Mesenteric fat pad (tissue), 1 donor: Measurements from ENCODE around the gene ST6GALNAC6. TPM values are rescaled to one million over a fixed set of nuclear protein-coding genes. Genes with fewer than 3 reads are reported as not detected.
"Not testable (repeated sequence)": the region's sequence is repeated elsewhere in the genome, so short reads cannot be mapped to it uniquely, and the experiment has no call there.

ENCODE experiments used
- DNase-seq: peaks from one replicate; pipeline ENCODE4 v3.0.0-alpha.2; 2020; ENCODE audit warnings: low spot score
- total RNA-seq: library from RNA; stranded (reverse); fragmentation: NEBNext Ultra II Directional; extraction: Animal tissue kit (Norgen Biotek cat#: 25700); gene quantifications from one replicate; pipeline ENCODE4 v1.2.1, GENCODE V29; 2021
- donor health status: DM: yes; HTN: yes; CAD: no.

The ST6GALNAC6 gene
- total RNA-seq, 1 donor from 2014 or later: 109 TPM

- no peak for DNase-seq
Measured at GRCh38 chr9:127858041-127858512, 41.3 kb downstream of the ST6GALNAC6 start.

GRCh38 chr9:127857278-127857677 is 42.1 kb downstream of the ST6GALNAC6 start:
- no peak for DNase-seq

- DNase-seq: no peak
Measured at GRCh38 chr9:127856729-127857116, 42.7 kb downstream of the ST6GALNAC6 start.

- DNase-seq: no peak
Measured at GRCh38 chr9:127856094-127856728, 43.2 kb downstream of the ST6GALNAC6 start.

- DNase-seq: no peak
Measured at GRCh38 chr9:127855522-127855921, 43.9 kb downstream of the ST6GALNAC6 start.

- DNase-seq: no peak
Measured at GRCh38 chr9:127854960-127855359, 44.4 kb downstream of the ST6GALNAC6 start.

GRCh38 chr9:127854184-127854806 is 45.1 kb downstream of the ST6GALNAC6 start, which contains the start of gene ENG:
TSS of gene ENG (minus strand) at chr9:127854658. CDS start at chr9:127854355, 303 bp downstream.
- no peak for DNase-seq

GRCh38 chr9:127853312-127854183 is 45.9 kb downstream of the ST6GALNAC6 start:
- DNase-seq: no peak

- DNase-seq: no peak
Measured at GRCh38 chr9:127852829-127853228, 46.6 kb downstream of the ST6GALNAC6 start.

GRCh38 chr9:127850286-127850830 is 49.0 kb downstream of the ST6GALNAC6 start:
- DNase-seq: no peak

- DNase-seq: no peak
Measured at GRCh38 chr9:127848756-127849504, 50.5 kb downstream of the ST6GALNAC6 start.

- no peak for DNase-seq
Measured at GRCh38 chr9:127847833-127848755, 51.3 kb downstream of the ST6GALNAC6 start.

- no peak for DNase-seq
Measured at GRCh38 chr9:127847178-127847510, 52.3 kb downstream of the ST6GALNAC6 start.

GRCh38 chr9:127846443-127847177 is 52.8 kb downstream of the ST6GALNAC6 start:
- DNase-seq: no peak

- not testable (repeated sequence) for DNase-seq
Measured at GRCh38 chr9:127845619-127846018, 53.8 kb downstream of the ST6GALNAC6 start.

- DNase-seq: no peak
Measured at GRCh38 chr9:127844821-127845359, 54.5 kb downstream of the ST6GALNAC6 start.

- DNase-seq: no peak
Measured at GRCh38 chr9:127841087-127841835, 58.1 kb downstream of the ST6GALNAC6 start.
